Astrocyte (in vitro differentiated cells and primary cell): Measurements from ENCODE around the gene CELF1.

Experiments
- EZH2 ChIP-seq: IDR thresholded peaks from 2 replicates; pipeline ENCODE4 v1.6.1; 2012; ENCODE audit warnings: mild to moderate bottlenecking, low read length, inconsistent platforms; ENCODE audit not compliant: insufficient read depth
- TF ChIP-seq, protein P1 (sequence below): IDR thresholded peaks from 2 replicates; pipeline ENCODE4 v1.5.1; 2011; ENCODE audit warnings: low read depth, mild to moderate bottlenecking, inconsistent platforms, low read length, moderate library complexity; ENCODE audit not compliant: insufficient read depth

DNA sequence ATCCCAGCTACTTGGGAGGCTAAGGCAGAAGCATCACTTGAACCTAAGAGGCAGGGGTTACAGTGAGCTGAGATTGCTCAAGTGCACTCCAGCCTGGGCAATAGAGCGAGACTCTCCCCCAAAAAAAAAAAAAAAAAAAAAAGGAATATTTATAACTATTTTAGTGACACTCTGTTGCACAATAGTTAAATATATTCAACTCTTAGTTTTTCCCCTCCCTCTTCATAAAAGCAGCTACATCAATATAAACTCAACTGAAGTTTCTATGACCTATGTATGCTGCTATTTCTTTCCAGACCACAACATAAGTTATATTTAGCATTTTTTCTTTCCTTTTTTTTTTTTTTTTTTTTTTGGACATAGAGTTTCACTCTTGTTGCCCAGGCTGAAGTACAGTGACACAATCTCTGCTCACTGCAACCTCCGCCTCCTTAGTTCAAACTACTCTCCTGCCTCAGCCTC, 19.2 kb downstream of the CELF1 start:
- TF ChIP-seq, protein P1, sequence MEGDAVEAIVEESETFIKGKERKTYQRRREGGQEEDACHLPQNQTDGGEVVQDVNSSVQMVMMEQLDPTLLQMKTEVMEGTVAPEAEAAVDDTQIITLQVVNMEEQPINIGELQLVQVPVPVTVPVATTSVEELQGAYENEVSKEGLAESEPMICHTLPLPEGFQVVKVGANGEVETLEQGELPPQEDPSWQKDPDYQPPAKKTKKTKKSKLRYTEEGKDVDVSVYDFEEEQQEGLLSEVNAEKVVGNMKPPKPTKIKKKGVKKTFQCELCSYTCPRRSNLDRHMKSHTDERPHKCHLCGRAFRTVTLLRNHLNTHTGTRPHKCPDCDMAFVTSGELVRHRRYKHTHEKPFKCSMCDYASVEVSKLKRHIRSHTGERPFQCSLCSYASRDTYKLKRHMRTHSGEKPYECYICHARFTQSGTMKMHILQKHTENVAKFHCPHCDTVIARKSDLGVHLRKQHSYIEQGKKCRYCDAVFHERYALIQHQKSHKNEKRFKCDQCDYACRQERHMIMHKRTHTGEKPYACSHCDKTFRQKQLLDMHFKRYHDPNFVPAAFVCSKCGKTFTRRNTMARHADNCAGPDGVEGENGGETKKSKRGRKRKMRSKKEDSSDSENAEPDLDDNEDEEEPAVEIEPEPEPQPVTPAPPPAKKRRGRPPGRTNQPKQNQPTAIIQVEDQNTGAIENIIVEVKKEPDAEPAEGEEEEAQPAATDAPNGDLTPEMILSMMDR: no peak
- TF ChIP-seq EZH2: no peak
